DMS153 (cell line): ENCODE measurements around the gene TNFRSF8.
"Not testable (repeated sequence)": the region's sequence is repeated elsewhere in the genome, so short reads cannot be mapped to it uniquely, and the experiment has no call there.

Source experiments
- DNase-seq: peaks from one replicate; lab custom pipeline; 2025; lab: John Stamatoyannopoulos, UW

The TNFRSF8 gene

DNA sequence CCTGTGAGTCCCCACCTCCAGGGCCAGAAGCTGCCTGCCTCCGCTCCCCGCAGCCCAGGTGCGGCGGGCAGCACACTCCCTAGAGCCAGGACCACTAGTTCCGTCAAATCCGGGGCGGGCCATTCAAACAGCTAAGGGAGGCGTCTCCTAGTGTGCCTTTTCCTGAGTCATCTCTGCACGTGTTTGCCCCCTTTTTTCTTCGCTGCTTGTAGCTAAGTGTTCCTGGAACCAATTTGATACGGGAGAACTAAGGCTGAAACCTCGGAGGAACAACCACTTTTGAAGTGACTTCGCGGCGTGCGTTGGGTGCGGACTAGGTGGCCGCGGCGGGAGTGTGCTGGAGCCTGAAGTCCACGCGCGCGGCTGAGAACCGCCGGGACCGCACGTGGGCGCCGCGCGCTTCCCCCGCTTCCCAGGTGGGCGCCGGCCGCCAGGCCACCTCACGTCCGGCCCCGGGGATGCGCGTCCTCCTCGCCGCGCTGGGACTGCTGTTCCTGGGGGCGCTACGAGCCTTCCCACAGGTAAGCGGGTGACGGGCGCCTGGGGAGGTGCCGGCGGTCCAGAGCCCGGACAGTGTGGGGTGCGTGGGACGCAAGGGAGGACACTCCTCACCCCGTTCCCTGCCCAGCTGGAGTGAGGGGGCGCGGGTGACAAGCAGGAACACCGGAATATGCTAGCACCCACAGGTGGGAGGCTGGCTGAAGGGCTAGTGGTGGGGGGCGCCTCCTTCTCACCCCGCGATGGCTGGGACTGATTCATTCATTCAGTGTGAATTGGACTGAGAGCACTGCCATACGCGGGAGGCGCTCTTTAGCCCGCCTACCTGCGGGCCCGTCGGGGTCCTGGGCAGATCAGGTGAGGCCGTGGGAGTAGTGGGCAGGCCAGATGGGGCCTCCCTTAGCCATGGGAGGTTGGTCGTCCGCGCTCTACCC, at the start of gene TNFRSF8:
Gene TNFRSF8, plus strand, starts transcription at position 163 of the 932 bp plus-strand sequence. Its CDS starts 296 bp downstream, at position 459.
- no peak for DNase-seq

- no peak for DNase-seq
Observed at GRCh38 chr1:12014141-12014991, 48.7 kb upstream of the TNFRSF8 start.

DNA sequence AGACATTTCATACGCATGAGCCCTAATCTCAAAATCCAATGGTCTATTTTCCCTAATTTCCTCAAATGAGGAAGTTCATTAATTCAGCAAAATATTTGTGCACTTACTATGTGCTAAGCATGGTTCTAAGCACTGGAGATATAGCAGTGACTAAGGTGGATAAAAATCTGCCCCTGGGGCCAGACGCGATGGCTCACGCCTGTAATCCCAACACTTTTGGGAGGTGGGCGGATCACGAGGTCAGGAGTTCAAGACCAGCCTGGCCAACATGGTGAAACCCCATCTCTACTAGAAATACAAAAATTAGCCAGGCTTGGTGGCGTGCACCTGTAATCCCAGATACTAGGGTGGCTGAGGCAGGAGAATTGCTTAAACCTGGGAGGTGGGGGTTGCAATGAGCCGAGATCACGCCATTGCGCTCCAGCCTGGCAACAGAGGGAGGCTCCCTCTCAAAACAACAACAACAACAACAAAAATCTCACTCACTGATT, 48.1 kb upstream of the TNFRSF8 start:
- DNase-seq = no peak

DNA sequence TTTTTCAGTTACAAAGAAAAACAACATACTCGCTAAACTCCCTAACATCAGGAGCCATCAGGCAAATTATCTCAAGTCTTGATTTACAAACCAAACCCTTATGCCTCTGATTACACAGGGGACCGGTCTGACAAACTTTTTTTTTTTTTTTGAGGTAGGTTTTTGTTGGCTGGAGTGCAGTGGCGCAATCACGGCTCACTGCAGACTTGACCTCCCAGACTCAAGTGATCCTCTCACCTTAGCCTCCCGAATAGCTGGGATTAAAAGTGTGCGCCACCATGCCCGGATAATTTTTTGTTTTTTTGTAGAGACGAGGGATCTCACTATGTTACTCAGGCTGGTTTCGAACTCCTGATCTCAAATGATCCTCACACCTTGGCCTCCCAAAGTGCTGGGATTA, 47.6 kb upstream of the TNFRSF8 start:
- DNase-seq = no peak

- DNase-seq = no peak
Observed at GRCh38 chr1:12016182-12016581, 46.9 kb upstream of the TNFRSF8 start.

DNA sequence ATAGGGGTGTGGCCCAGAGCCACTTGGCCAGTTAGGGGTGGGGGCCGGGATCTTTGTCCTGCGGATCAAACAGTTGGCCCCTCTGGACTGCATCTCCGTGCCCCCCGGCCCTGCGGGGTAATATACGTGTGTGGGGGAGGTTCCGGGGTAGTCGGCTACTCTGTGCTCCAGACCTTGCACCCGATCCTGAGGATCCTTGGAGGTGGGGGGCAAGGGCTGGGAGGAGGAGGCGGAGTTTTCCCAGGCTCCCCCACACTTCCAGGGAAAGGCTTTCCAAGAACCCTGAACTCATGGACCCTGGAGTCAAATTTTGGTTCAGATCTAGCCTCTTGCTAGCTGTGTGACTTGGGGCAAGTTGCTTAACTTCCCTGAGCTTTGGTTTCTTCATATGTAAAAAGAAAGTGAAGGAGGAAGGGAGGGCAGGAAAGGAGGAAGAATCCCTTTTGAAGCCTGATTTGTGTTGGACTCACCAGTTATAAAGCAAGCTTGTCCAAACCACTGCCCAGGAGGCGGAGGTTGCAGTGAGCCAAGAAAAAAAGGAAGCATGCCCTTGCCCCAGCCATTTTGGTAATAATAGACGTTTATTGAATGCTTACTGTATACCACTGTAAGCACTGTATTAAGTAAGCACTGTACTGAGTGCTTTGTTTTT, 43.1 kb upstream of the TNFRSF8 start:
- DNase-seq = no peak

DNA sequence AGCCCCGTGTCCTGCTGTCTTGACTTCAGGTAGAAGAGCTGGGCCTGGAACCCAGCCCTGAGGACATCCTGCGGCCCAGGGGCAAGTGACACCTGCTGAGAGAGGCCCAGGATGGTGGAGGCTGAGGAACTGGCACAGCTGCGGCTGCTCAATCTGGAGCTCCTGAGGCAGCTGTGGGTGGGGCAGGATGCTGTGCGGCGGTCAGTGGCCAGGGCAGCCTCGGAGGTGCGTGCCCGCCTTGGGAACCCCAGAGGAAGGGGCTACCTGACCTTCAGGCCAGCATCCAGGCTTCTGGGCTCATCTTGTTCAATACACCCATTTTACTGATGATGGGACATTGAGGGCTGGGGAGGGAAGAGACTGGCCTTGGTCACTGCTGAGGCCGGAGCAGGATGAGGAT, 41.5 kb upstream of the TNFRSF8 start:
- no peak for DNase-seq

DNA sequence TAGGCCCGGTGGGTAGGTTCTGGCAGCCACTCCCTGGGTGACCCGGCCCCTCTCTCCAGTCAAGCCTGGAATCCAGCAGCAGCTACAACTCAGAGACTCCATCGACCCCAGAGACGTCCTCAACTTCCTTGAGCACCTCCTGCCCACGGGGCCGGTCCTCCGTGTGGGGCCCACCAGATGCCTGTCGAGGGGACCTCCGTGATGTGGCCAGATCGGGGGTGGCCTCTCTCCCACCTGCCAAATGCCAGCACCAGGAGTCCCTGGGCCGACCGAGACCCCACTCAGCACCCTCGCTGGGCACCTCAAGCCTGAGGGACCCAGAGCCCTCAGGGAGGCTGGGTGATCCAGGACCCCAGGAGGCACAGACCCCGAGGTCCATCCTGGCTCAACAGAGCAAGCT, 41.1 kb upstream of the TNFRSF8 start:
- DNase-seq = no peak

DNA sequence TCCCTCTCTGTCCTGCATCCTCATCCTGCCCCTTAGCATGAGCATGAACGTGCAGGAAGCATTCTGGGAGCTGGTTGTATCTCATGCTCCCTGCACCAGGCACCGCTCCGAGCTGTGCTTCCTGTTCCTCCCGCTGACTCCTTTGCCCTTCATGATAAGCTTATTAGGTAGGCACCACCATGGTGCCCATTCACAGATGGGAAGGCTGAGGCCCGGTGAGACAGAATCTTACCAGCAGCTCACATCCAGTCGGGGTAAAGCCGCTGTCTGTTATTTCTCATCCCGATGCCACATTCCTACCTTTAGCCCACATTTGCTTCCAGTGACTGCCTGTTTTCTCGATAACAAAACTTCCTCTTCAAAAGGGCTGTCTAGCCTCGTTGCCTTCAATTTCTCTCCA, 36.5 kb upstream of the TNFRSF8 start:
- DNase-seq = no peak

DNA sequence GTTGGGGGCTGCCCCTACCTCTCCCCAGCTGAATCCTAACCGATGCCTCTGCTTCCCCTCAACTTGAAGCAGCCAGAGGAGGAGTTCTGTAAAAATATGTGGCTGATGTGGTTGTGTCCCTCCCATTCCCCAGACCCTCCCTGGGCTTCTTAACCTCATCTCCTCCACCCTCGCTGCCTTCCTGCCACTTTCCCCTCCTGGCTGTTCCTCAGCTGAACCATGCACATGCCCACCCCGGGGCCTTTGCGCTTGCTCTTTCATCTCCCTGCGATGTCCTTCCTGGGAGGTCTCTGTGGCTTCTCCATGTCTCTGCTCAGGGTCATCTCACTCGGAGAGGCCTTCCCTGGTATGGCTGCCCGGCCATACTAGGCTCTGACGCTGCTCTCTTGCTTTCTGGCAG, 34.9 kb upstream of the TNFRSF8 start:
- DNase-seq = no peak

DNA sequence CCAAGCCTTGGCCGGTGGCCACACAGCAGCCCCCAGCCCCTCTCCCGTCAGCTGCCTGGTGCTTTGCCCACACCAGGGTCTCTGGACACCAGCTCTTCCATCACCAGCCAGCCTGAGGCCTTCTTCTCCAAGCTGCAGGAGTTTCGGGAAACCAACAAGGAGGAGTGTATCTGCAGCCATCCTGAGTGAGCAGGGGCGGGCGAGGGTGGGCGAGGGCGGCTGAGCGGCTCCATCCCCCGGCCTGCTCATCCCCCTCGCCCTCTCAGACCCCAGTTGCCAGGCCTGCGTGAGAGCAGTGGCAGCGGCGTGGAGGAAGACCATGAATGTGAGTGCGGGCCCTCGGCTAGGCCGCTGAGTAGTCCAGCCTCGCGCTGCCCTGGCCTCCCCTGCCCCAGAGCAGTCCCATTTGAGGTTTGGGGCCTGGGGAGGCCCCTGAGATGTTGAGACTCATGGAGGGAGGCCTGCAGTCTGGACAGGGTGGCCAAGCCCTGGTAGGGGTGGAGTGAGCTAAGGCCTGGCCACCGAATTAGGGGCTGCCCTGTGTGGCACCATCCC, 34.1 kb upstream of the TNFRSF8 start:
- DNase-seq = no peak

DNA sequence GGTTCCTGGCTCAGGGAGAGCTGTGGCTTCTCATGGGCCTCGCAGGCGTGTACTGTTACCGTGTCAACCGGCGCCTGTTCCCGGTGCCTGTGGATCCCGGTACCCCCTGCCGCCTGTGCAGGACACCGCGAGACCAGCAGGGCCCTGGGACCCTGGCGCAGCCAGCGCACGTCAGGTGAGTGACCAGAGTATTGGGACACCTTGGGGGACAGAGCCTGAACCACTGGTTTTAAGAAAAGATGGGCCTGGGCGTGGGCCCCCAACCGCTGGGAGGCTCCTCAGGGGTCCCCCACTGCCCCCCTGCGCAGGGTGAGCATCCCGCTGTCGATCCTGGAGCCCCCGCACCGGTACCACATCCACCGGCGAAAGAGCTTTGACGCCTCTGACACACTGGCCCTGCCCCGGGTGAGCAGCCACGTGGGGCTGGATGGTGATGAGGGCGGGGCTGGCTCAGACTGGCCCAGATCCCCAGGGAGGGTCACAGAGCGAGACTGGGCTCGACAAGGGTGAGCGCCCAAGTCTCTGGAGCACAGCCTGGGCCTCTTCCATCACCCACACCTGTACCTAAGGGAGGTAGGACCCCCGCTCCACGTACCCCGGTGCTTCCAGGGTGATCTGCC, 33.3 kb upstream of the TNFRSF8 start:
- DNase-seq = no peak

DNA sequence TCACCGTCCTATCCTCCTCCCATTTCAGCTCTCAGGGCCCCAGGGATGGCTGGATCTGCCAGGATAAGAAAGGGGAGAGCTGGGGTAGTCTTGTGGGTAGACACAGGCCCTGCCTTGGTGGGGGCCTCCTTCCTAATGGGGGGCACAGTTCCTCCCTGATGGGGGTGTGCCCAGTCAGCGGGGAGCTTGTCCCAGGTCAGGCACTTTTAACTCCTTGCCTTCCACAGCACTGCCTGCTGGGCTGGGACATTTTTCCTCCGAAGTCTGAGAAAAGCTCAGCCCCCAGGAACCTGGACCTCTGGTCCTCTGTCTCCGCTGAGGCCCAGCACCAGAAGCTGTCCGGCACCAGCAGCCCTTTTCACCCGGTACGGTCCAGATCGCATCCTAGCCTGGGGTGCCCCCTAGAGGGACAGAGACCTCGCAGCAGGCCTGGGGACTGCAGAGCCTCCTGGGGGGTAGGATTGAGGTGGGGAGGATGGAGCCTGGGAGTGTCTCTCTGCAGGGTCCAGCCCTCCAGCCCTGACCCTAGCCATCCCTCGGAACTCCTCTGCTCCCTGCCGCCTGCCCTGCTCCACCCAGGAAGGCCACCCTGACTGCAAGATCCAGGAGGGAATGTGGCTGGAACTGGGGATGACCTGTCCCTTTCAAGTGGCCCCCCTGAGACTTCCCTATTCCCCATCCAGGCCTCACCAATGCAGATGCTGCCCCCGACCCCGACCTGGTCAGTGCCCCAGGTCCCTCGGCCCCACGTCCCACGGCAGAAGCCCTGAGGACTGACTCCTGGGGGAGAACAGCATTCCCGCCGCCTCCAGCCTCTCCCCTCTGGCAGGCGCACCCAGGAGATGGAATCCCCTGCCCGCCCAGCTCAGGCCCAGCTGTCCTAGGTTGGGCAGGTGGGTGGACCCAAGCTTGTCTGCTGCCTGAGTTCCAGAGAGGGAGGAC, 31.8 kb upstream of the TNFRSF8 start:
- DNase-seq = no peak

DNA sequence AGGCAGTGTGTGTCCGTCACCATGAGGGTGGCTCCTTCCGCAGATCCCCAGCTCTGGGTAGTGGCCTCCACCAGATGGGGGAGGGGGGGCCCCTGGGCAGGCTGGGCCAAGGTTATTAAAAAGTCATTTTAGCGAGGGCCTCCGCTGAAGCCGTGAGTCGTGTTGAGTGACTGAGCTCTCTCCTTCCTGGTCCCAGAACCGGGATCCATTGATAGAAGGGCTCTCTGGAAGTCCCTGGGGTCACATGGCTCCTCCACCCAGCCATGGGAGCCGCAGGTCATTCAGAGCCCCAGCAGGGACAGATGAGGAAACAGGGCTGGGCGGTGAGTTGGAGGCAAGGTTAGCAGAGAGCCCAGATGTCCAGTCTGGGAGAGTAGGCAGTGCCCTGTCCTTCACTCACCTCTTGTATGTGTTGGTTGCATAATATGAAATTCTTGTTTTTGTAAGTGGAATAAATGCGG, 30.9 kb upstream of the TNFRSF8 start:
- DNase-seq = no peak

DNA sequence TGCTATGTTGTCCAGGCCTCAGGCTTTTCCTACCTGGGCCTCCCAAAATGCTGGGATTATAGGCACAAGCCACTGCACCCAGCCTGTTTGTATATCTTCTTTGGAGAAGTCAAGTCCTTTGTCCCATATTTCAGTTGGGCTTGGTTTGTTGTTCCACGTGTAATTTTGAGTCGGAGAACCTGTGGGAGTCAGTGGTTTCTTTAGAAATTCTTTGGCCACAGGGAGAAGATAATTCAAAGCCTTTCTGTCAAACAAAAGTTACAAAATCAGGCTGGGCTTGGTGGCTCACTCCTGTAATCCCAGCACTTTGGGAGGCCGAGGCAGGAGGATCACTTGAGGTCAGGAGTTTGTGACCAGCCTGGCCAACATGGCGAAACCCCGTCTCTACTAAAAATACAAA, 29.7 kb upstream of the TNFRSF8 start:
- not testable (repeated sequence) for DNase-seq

GRCh38 chr1:12034381-12034801, 28.7 kb upstream of the TNFRSF8 start:
- DNase-seq = no peak

DNA sequence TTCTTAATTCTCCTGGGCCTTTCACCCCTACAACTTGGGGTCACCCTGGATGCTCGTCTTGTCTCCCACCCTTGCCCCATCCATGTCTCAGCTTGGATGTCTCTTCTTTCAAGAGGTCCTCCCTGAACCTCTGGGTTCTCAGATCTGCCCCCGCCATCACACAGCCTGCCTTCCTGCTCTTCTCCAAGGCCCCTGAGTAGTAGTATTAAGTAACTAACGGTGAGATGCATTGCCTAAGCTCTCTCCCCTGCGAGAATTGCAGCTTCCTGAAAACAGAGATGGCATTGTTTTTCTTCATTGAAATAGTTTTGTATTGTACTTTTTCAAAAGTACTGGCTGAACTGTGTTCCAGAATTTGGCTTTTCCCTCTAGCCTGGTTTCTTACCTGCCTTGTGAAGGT, 27.8 kb upstream of the TNFRSF8 start:
- DNase-seq = no peak

GRCh38 chr1:12037486-12038355, 25.4 kb upstream of the TNFRSF8 start:
- no peak for DNase-seq
